GM20431 (cell line): ENCODE results near the gene CYP4F11.
"Not testable (repeated sequence)": the region's sequence is repeated elsewhere in the genome, so short reads cannot be mapped to it uniquely, and the experiment has no call there.

Experiments used
- in situ Hi-C: fragments of 300-500 bp; cut with MseI, MboI; formaldehyde crosslinking; loops from one replicate; pipeline ENCODE4 v1.15.0; 2020; ENCODE audit warnings: low sequenced_read_pairs; ENCODE audit not compliant: unreplicated experiment

The CYP4F11 gene

DNA sequence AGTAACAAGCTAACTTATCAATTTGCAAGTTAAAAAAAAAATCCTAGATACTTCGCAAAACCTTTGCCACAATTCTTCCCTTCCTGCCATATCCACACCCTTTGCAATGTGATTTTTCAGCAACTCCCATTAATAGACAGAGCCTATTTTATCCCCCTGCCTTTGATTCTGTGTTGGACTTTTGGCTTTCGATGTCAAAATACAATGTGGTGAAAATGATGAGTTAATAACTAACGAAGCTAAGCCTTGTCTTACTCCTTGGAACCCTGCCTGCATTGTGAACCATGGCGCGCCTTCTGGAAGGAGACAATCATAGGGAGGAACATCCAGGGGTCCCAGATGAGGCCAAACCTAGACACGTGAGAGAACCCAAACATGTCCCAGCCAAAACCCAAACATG lies 42.9 kb downstream of the CYP4F11 start:
- in situ Hi-C loops = no loop called here

DNA sequence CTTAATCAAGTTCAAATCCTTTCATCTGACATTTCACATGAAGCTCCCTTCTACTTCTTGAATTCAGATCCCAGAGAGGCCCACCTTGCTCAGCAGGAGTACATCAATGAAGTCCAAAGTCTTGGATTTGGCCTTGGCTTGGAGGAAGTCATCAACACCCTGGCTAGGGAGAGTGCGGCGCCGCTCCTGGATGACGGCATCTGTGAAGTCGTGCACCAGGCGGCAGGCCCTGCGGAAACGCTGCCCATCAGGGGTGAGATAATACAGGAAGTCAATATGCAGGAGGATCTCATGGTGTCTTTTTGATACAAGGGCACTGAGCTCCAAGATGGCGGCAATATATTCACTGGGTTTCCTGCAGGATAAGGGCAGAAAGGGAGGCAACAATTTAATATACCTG lies 45.0 kb downstream of the CYP4F11 start:
- in situ Hi-C loops = not testable (repeated sequence)

DNA sequence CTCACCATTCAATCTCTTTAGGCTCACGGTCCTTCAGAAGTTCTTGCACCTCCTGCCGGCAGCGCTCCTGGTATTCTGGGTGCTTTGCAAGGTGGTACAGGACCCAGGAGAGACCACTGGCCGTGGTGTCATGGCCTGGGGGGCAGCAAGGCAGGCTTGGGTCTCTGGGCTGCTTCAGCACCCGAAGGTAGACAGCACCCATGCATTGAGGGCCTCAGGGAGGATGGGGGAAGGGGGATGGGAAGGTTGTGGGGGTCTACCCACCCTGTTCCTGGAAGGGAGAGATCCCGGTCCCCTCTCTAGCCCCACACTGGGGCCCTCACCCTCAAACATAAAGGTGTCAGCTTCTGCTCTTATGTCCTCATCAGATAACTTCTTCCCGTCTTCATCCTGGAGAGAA lies 48.4 kb downstream of the CYP4F11 start:
- in situ Hi-C loops = no loop called here

DNA sequence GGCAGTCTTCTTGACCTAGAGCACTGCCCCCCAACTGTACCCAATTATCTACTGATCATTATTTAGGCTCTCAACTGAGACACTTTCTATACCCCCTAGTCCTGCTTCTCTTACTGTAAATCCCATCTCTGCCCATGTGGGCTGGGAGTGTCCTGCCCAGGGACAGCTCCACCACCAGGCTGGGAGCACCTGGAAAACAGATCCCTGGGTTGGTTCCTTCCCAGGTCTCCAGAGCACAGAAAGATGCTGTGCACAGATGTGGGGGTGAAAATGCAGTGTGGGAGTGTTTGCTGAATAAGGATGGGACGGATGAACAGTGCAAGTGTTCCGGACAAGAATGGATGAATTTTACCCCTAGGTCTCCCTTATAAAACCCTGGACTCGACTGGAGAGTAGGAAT lies 49.2 kb downstream of the CYP4F11 start:
- in situ Hi-C loops = no loop called here

DNA sequence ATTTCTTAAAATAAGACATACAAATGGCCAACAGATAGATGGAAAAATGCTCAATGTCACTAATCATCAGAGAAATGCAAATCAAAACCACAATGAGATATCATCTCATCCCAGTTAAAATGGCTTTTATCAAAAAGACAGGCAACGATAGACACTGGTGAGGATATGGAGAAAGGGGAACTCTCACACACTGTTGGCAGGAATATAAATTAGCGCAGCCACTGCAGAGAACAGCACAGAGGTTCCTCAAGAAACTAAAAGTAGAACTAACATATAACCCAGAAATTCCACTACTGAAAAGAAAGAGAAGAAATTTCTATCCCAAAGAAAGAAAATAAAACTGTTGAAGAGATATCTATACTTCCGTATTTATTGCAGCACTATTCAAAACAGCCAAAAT lies 51.0 kb downstream of the CYP4F11 start:
- in situ Hi-C loops = not testable (repeated sequence)

DNA sequence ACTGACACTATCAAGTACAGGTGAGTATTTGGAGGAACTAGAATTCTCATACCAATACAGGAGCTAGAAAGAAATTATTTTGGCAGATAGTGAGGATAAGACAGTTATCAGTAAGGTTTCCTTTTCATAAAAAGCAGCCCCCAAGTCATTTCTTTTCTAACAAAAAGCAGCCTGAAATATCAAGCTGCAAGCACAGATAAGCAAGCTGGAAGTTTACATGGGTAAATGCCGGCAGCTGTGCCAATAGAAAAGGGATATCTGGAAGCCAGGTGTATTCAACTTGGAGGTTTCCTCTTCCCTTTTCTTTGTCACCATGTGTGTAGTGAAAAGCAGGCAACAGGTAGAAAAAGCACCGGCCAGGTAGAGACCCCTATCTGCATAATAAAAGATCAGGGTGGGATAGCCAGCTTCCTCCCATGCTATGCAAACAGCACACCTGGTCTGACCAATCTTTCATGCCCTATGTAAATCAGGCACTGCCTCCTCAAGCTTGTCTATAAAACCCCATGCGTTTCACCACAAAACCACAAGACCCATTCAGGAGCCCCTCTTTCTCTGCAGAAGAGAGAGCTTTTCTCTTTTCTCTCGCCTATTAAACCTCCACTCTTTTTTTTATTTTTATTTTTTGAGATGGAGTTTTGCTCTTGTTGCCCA lies 59.4 kb downstream of the CYP4F11 start:
- in situ Hi-C loops = no loop called here

DNA sequence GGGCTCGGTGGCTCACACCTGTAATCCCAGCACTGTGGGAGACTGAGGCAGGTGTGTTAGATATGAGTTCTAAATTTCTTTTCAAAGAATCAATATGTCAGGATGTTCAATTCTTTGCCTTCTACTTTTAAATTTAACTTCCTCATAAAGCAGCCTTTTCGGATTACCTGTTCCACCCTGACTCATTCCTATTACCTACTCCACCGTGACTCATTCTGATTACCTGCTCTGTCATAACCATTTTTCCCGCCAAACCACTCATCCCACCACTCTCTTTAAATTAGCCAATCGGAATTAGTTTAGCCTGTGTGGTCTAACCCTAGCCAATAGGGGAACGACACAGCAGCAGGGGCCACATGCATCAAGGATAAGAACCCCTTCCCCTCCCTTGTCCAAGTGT lies 60.6 kb downstream of the CYP4F11 start:
- in situ Hi-C loops = not testable (repeated sequence)

DNA sequence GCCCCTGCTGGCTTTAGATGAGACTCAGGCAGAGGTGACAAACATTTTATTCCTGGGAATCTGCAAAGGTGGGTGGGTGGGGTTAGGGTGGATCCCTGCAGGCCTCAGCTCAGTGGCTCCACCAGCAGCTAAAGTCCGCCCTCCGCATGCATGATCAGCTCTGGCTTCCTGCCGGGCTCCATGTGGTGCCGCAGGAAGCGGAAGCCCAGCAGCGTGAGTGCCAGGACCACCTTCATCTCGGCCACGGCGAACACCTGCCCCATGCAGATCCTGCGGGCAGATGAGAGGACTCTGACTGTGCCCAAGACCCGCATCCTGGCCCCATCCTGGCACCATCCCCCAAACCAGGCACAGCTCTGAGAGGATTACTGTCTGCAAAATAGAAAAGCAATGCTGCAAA lies 62.8 kb downstream of the CYP4F11 start:
- in situ Hi-C loops = no loop called here

DNA sequence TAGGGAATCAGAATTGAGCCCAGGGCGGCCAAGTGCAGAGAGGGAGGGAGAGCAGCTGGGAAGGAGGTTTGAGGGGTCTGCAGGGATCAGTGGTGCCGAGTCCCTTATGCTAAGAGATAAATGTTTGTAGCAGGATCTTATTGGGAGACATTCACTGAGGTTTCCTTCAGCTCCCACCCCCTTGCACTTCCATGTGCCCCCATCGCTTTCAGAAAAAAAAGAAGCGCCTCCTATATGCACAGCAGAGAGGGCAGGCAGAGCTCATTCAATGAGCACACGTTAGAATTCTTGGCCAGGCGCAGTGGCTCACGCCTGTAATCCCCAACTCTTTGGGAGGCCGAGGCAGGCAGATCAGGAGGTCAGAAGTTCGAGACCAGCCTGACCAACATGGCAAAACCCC lies 64.5 kb downstream of the CYP4F11 start:
- in situ Hi-C loops = no loop called here

DNA sequence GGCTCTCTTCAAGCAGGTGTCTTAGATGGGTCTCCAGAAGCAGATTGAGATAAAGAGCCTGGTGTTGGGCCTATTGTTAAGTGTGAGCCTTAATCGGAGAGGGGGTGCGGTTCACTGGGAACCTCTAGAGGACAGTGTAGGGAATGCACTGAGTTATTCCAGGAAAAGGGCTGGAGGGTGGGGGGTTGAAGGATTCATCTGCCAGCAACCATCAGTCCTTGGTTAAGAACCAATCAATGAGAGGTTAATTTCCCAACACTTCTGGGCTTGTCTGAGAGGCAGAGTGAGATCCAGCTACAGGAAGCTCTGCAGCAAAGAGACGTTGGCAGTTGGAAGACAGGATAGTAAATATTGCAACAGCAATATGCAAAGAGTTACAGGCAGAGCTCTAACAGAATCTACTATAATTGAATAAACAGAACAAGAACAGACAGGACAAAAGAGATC lies 65.2 kb downstream of the CYP4F11 start:
- in situ Hi-C loops = no loop called here

DNA sequence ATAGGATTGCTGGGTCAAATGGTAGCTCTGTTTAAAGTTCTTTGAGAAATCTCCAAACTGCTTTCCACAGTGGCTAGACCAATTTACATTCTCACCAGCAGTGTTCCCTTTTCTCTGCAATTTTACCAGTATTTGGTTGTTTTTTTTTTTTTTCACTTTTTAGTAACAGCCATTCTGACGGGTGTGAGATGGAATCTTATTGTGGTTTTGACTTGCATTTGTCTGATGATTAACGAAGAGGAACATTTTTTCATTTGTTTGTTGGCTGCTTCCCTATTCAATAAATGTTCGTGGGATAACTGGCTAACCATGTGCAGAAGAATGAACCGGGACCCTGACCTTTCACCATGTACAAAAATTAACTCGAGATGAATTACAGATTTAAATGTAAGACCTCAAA lies 67.7 kb downstream of the CYP4F11 start:
- in situ Hi-C loops = no loop called here

DNA sequence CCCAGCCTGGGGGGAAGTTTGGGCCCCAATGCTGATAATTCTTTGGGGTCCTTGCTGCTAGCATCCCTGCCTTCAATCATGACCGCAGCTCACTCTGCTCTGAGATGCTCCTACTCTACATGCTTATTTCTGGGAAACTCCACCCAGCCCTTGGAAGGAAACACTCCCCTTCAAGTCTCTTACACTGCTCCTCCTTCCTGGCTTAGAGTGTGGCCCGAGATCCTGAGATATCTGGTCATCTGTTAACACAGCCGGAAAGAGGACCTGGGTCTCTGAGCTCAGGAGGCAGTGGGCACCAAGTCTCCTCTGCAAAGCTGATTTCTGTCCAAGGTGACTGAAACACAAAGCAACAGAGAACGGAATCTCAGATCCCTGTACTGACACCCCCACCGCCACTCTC lies 69.5 kb downstream of the CYP4F11 start:
- in situ Hi-C loops = no loop called here

DNA sequence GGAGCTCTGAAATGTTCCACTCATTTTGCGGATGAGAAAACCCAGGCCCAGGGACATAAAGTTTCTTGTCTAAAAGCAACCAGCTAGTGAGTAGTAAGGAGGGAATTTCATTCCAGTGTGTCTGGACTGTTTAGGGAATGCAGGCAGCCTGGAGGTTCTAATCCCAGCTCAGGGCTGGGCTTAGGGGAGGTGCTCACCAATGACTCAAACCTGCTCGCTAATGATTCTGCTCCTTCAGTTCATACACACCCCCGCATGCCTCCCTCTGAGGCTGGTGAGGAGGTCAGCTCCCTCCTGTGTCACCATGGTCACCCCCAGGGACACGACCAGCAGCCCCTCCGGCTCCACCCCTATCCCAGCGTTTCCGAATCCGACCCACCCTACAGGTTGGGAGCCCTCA lies 71.1 kb downstream of the CYP4F11 start:
- in situ Hi-C loops = no loop called here

DNA sequence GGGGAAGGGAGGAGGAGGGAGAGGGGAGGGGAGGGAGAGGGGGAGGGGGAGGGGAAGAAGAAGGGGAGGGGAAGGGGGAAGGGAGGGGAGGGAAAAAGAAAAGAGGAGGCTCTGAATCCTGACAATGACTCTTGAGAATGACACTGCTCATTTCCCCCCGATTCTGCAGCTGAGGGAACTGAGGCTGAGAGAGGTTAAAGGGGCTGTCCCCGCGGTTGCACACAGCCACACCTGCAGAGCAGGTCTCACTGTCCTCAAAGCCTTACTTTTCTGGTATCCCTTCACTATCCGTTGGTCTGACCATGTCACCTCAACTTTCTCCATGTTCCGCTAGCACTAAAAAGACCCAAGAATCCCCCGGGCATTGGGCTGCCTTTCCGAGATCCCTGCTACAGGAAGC lies 71.9 kb downstream of the CYP4F11 start:
- in situ Hi-C loops = no loop called here
